ENCODE data around the gene COL28A1. TPM values are rescaled to one million over a fixed set of nuclear protein-coding genes. Genes with fewer than 3 reads are reported as not detected.
A peak's percentile ranks its signal among the peaks of the same experiment; 100 is the strongest.

Gene COL28A1
- polyA plus RNA-seq, 1 experiment, result 0.04 TPM

DNA sequence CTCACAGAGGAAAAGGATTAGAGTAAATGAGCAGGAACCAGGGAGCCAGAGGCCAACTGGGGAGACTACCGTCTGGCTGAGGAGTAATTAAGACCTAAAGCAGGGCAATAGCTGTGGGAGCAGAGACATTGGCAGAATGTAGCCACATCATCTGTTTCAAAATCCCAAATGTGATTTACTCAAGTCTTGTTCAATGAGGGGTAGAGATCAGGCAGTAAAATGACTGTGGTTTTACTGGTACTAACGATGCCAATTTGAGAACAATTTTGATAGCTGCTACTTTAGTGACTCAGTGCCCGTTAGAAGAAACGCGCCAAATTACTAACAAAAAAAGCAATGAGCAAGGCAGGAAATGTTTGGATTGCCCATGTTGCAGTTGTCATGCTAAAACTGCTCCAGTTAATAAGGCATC is 18.4 kb upstream of the COL28A1 start:
- ChIA-PET CTCF (interaction anchor here (1.2 kb wide), 1 partner anchor 10 kb away, joined by 3 read pairs; no protein-coding TSS in a partner anchor), POLR2A (interaction anchor here (0.6 kb wide), 1 partner anchor 895 kb away, joined by 6 read pairs; no protein-coding TSS in a partner anchor)
- Histone ChIP-seq H3K27me3 (ENCODE audit: control insufficient read depth, insufficient read depth, low read length) (no peaks in the 10 kb centered on the region), H3K4me3 (ENCODE audit: low read depth, low read length) (no peak overlapping the region), H3K36me3 (ENCODE audit: control insufficient read depth, insufficient read depth, low read length) (no peaks in the 10 kb centered on the region)
- peak; percentile 70 for DNase-seq (ENCODE audit: low read depth)
- TF ChIP-seq, protein P1, sequence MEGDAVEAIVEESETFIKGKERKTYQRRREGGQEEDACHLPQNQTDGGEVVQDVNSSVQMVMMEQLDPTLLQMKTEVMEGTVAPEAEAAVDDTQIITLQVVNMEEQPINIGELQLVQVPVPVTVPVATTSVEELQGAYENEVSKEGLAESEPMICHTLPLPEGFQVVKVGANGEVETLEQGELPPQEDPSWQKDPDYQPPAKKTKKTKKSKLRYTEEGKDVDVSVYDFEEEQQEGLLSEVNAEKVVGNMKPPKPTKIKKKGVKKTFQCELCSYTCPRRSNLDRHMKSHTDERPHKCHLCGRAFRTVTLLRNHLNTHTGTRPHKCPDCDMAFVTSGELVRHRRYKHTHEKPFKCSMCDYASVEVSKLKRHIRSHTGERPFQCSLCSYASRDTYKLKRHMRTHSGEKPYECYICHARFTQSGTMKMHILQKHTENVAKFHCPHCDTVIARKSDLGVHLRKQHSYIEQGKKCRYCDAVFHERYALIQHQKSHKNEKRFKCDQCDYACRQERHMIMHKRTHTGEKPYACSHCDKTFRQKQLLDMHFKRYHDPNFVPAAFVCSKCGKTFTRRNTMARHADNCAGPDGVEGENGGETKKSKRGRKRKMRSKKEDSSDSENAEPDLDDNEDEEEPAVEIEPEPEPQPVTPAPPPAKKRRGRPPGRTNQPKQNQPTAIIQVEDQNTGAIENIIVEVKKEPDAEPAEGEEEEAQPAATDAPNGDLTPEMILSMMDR (IDR thresholded peaks at IDR 0.05; ENCODE audit: insufficient read depth, low read depth, low read length), result no peak

DNA sequence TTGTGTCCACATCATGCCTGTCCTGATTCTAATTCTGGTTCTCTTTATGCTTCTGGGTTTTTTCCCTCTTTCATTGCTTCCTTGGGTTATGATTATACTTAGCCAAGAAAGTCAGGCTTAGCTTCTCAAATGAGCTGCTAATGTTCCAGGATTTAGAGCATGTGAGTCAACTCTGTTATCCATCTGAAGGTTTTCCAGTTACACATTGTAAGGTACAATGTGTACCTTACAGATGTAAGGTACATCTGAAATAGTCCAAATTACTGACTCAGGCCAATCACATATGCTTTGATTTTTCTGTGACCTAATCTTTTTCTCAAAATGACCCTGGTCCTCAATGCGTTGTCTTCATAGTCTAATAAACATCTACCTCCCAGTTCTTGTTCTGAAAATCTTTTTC is 17.7 kb upstream of the COL28A1 start:
- Histone ChIP-seq H3K4me3 (ENCODE audit: low read depth, low read length) (no peak overlapping the region), H3K27me3 (ENCODE audit: control insufficient read depth, insufficient read depth, low read length) (no peaks in the 10 kb centered on the region), H3K36me3 (ENCODE audit: control insufficient read depth, insufficient read depth, low read length) (no peaks in the 10 kb centered on the region)
- TF ChIP-seq, protein P1 (IDR thresholded peaks at IDR 0.05; ENCODE audit: insufficient read depth, low read depth, low read length), result no peak
- ChIA-PET POLR2A (no interaction called here), CTCF (interaction anchor here (2.4 kb wide), 1 partner anchor 12 kb away, joined by 7 read pairs; no protein-coding TSS in a partner anchor)
- DNase-seq (ENCODE audit: low read depth), result no peak

DNA sequence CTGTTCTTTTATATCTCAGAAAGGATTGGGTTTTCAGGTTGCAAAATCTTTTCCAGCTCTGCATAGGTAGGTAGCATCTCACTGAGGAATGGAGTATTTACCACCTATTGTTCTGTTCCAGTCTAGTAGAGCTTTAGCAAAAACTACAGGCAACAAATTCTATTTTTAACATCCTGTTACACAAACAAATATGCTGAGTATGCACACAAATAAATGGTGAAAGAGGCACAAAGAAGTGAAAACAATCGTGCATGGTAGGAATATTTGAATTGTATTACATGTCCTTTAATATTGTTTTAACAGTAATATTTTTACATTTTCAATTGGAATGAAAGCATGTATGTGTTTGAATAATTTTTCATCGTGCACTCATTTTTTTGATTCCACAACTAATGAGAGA is 16.5 kb upstream of the COL28A1 start:
- H3K27me3 ChIP-seq (ENCODE audit: control insufficient read depth, insufficient read depth, low read length), result no peaks in the 10 kb centered on the region
- CTCF ChIA-PET, result interaction anchor here (2.2 to 2.4 kb wide), 2 partner anchors 11 to 127 kb away, joined by 7 to 8 read pairs; no protein-coding TSS in a partner anchor
- TF ChIP-seq, protein P1 (IDR thresholded peaks at IDR 0.05; ENCODE audit: insufficient read depth, low read depth, low read length), result no peak
- H3K4me3 ChIP-seq (ENCODE audit: low read depth, low read length), result no peak overlapping the region
- POLR2A ChIA-PET, result no interaction called here
- no peaks in the 10 kb centered on the region for H3K36me3 ChIP-seq (ENCODE audit: control insufficient read depth, insufficient read depth, low read length)
- no peak for DNase-seq (ENCODE audit: low read depth)

DNA sequence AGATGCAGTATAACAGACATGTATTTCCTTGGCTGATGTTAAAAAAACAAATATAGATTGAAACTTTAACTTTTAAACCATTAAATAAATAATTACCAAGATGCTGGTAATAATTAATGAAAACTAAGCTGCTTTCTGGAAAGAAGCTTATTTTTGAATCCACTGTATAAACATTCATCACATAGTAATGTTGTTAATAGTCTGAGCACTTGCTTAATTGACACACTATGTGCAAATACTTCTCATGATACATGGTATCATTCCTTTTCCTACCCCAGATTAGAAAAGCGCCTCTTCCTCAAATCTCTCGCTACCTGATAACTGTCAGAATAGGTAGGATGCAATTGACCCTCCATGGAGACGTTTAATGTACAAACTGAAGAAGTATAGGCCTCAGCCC is 15.0 kb upstream of the COL28A1 start:
- ChIA-PET POLR2A (no interaction called here), CTCF (interaction anchor here (1.1 to 1.7 kb wide), 2 partner anchors 126 kb away, joined by 4 to 7 read pairs; no protein-coding TSS in a partner anchor)
- H3K27me3 ChIP-seq (ENCODE audit: control insufficient read depth, insufficient read depth, low read length), result no peaks in the 10 kb centered on the region
- no peaks in the 10 kb centered on the region for H3K36me3 ChIP-seq (ENCODE audit: control insufficient read depth, insufficient read depth, low read length)
- no peak for DNase-seq (ENCODE audit: low read depth)
- H3K4me3 ChIP-seq (ENCODE audit: low read depth, low read length), result no peak overlapping the region
- TF ChIP-seq, protein P1 (IDR thresholded peaks at IDR 0.05; ENCODE audit: insufficient read depth, low read depth, low read length), result no peak

DNA sequence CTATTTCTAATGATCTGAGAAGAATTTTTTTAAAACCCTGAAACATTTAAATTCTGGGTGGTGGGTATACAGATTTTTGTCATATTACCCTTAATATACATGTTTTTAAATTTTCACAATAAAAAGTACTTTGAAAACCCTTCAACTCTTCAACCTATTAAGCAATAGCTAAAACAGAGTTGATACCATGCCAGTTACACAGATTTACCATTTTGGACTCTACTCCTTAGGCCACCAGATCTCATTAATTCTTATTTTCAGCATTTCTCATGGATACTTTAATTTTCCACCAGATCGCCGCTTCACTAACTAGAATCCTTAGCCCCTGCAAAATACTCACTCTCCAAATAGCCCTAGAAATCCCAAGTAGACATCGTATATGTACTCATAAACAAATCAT is 12.7 kb upstream of the COL28A1 start:
- Histone ChIP-seq H3K36me3 (ENCODE audit: control insufficient read depth, insufficient read depth, low read length) (no peaks in the 10 kb centered on the region), H3K4me3 (ENCODE audit: low read depth, low read length) (no peak overlapping the region), H3K27me3 (ENCODE audit: control insufficient read depth, insufficient read depth, low read length) (no peaks in the 10 kb centered on the region)
- TF ChIP-seq, protein P1 (IDR thresholded peaks at IDR 0.05; ENCODE audit: insufficient read depth, low read depth, low read length), result no peak
- CTCF ChIA-PET, result no interaction called here
- POLR2A ChIA-PET, result no interaction called here
- no peak for DNase-seq (ENCODE audit: low read depth)

Data from BJ (cell line).